GM13976 (cell line): Measurements from ENCODE around the gene DSC2.
"Not testable (repeated sequence)": the region's sequence is repeated elsewhere in the genome, so short reads cannot be mapped to it uniquely, and the experiment has no call there.

ENCODE experiments used
- DNase-seq: peaks from one replicate; pipeline ENCODE4 v3.0.0; 2012; ENCODE audit warnings: low spot score
- CTCF ChIP-seq: IDR thresholded peaks from 2 replicates; pipeline ENCODE4 v1.5.1; 2012; ENCODE audit warnings: borderline replicate concordance, mild to moderate bottlenecking; ENCODE audit not compliant: insufficient read depth; ENCODE audit errors: extremely low read depth, missing control alignments, control extremely low read depth
- in situ Hi-C: fragments of 300-500 bp; cut with MboI; formaldehyde crosslinking; loops from one replicate; pipeline ENCODE4 v1.12.0; 2022; ENCODE audit warnings: low sequenced_read_pairs, mixed read lengths, inconsistent platforms; ENCODE audit not compliant: unreplicated experiment

DSC2 gene

GRCh38 chr18:31042084-31042405 is 60.2 kb downstream of the DSC2 start:
- TF ChIP-seq CTCF: no peak
- in situ Hi-C loops: no loop called here
- DNase-seq: no peak

GRCh38 chr18:31041271-31042083 is 60.7 kb downstream of the DSC2 start:
- peak; percentile 41 for DNase-seq
- in situ Hi-C loops: no loop called here
- no peak for TF ChIP-seq CTCF

- TF ChIP-seq CTCF: no peak
- in situ Hi-C loops: no loop called here
- DNase-seq: no peak
These were observed 61.4 kb downstream of the DSC2 start for GRCh38 chr18:31040686-31041270.

GRCh38 chr18:31039426-31039825 is 62.8 kb downstream of the DSC2 start:
- in situ Hi-C loops: no loop called here
- DNase-seq: no peak
- no peak for TF ChIP-seq CTCF

GRCh38 chr18:31037686-31038085 is 64.5 kb downstream of the DSC2 start:
- in situ Hi-C loops, DNase-seq: not testable (repeated sequence)

- in situ Hi-C loops: no loop called here
- DNase-seq: no peak
- no peak for TF ChIP-seq CTCF
These were observed 67.7 kb downstream of the DSC2 start for GRCh38 chr18:31034541-31034940.

- no peak for TF ChIP-seq CTCF
- in situ Hi-C loops: no loop called here
- no peak for DNase-seq
These were observed 71.5 kb downstream of the DSC2 start for GRCh38 chr18:31030574-31031278.
